Measurements from ENCODE around the gene LHX1.

- TF ChIP-seq CTCF (IDR thresholded peaks at IDR 0.05; ENCODE audit: low read depth, low read length, missing input control) (no peak), REST (IDR thresholded peaks at IDR 0.05) (no peak), ZBTB33 (IDR thresholded peaks at IDR 0.05) (no peak), GABPA (IDR thresholded peaks at IDR 0.05 in 1 of 2, conservative IDR thresholded peaks at IDR 0.05 in 1 of 2) (no peak), MAX (IDR thresholded peaks at IDR 0.05) (no peak), NR2F2 (IDR thresholded peaks at IDR 0.05) (no peak), RAD21 (IDR thresholded peaks at IDR 0.05) (no peak), TAF1 (conservative IDR thresholded peaks at IDR 0.05) (no peak), YY1 (IDR thresholded peaks at IDR 0.05) (no peak), HNF4G (IDR thresholded peaks at IDR 0.05) (no peak), SP1 (IDR thresholded peaks at IDR 0.05) (no peak), EGR1 (IDR thresholded peaks at IDR 0.05; ENCODE audit: low read depth in 2 of 2) (no peak), FOXA1 (IDR thresholded peaks at IDR 0.05) (no peak)
Observed at GRCh38 chr17:36913132-36913531, 24.1 kb upstream of the LHX1 start.
